HepG2 (cell line): Measurements from ENCODE around the gene MROH2A. TPM values are rescaled to one million over a fixed set of nuclear protein-coding genes. Genes with fewer than 3 reads are reported as not detected.

Experiments used
- CEBPG ChIP-seq: IDR thresholded peaks from 2 replicates; pipeline ENCODE4 v1.6.1; 2016
- GFI1 ChIP-seq: sonication (generic); formaldehyde crosslinking; IDR thresholded peaks from 2 replicates; pipeline ENCODE4 v1.5.0; 2020; ENCODE audit warnings: missing genetic modification reagents, mild to moderate bottlenecking, borderline replicate concordance
- GTF3A ChIP-seq: sonication (generic); formaldehyde crosslinking; conservative IDR thresholded peaks from 2 replicates; pipeline ENCODE4 v1.4.0; 2020; ENCODE audit warnings: mild to moderate bottlenecking, missing genetic modification reagents
- HCFC1 ChIP-seq: fragments of 150-350 bp; IDR thresholded peaks from 2 replicates; pipeline ENCODE4 v1.6.1; 2014; ENCODE audit warnings: low read depth, low read length
- HOXA9 ChIP-seq: sonication (generic); formaldehyde crosslinking; IDR thresholded peaks from 2 replicates; pipeline ENCODE4 v1.8.1; 2022; ENCODE audit warnings: missing genetic modification reagents, mild to moderate bottlenecking, moderate library complexity, borderline replicate concordance
- ISL2 ChIP-seq: sonication (generic); formaldehyde crosslinking; IDR thresholded peaks from 2 replicates; pipeline ENCODE4 v1.5.0; 2020; ENCODE audit warnings: missing genetic modification reagents
- KAT2B ChIP-seq: fragments of 150-350 bp; IDR thresholded peaks from 2 replicates; pipeline ENCODE4 v1.6.1; 2014; ENCODE audit warnings: low read depth, low read length, borderline replicate concordance
- KAT8 ChIP-seq: IDR thresholded peaks from 2 replicates; pipeline ENCODE4 v1.6.1; 2016; ENCODE audit warnings: missing genetic modification reagents, missing compliant biosample characterization
- KDM2A ChIP-seq: sonication (generic); formaldehyde crosslinking; IDR thresholded peaks from 2 replicates; pipeline ENCODE4 v1.4.0; 2020; ENCODE audit warnings: low read depth, missing genetic modification reagents, borderline replicate concordance
- KLF12 ChIP-seq: sonication (generic); formaldehyde crosslinking; IDR thresholded peaks from 2 replicates; pipeline ENCODE4 v1.4.0; 2020; ENCODE audit warnings: missing genetic modification reagents, borderline replicate concordance
- KLF9 ChIP-seq: IDR thresholded peaks from 2 replicates; pipeline ENCODE4 v1.6.1; 2016; ENCODE audit warnings: low read depth
- MIER3 ChIP-seq: IDR thresholded peaks from 2 replicates; pipeline ENCODE4 v1.6.1; 2016; ENCODE audit warnings: missing compliant biosample characterization, borderline replicate concordance
- MTA1 ChIP-seq: sonication (generic); formaldehyde crosslinking; IDR thresholded peaks from 2 replicates; pipeline ENCODE4 v1.4.0; 2020; ENCODE audit warnings: missing genetic modification reagents, mild to moderate bottlenecking, borderline replicate concordance
- MYPOP ChIP-seq: sonication (generic); formaldehyde crosslinking; IDR thresholded peaks from 2 replicates; pipeline ENCODE4 v1.8.1; 2023; ENCODE audit warnings: mild to moderate bottlenecking, moderate library complexity, missing genetic modification reagents
- ONECUT2 ChIP-seq: sonication (generic); formaldehyde crosslinking; IDR thresholded peaks from 2 replicates; pipeline ENCODE4 v1.4.0; 2020; ENCODE audit warnings: missing genetic modification reagents
- PTBP1 ChIP-seq: fragments of 200-400 bp; formaldehyde crosslinking; IDR thresholded peaks from 2 replicates; pipeline ENCODE4 v1.6.1; 2018; ENCODE audit warnings: low read length, low read depth; ENCODE audit not compliant: poor library complexity, severe bottlenecking
- RNF2 ChIP-seq: fragments of 450-650 bp; conservative IDR thresholded peaks from 2 replicates; pipeline ENCODE4 v1.6.1; 2016; ENCODE audit warnings: low read depth
- SNRNP70 ChIP-seq: fragments of 200-400 bp; formaldehyde crosslinking; IDR thresholded peaks from 2 replicates; pipeline ENCODE4 v1.6.1; 2017; ENCODE audit warnings: mild to moderate bottlenecking, low read depth, low read length, moderate library complexity
- SP1 ChIP-seq, 2 experiments: fragments of 450-650 bp in 1 of 2; sonication (generic) in 1 of 2; formaldehyde crosslinking in 1 of 2; IDR thresholded peaks; 2 replicates each; pipeline versions ENCODE4 v1.4.0 to v1.6.1; 2016 to 2020; ENCODE audit warnings: missing genetic modification reagents in 1 of 2
- SUZ12 ChIP-seq: fragments of 150-350 bp; IDR thresholded peaks from 2 replicates; pipeline ENCODE4 v1.6.1; 2014; ENCODE audit warnings: low read depth, low read length
- U2AF1 ChIP-seq: fragments of 200-400 bp; formaldehyde crosslinking; optimal IDR thresholded peaks from 2 replicates; pipeline ENCODE3; 2017; ENCODE audit warnings: mild to moderate bottlenecking, low read depth, low read length
- ZBTB14 ChIP-seq: sonication (generic); formaldehyde crosslinking; IDR thresholded peaks from 2 replicates; pipeline ENCODE4 v1.4.0; 2020; ENCODE audit warnings: missing genetic modification reagents
- ZNF572 ChIP-seq: sonication (generic); formaldehyde crosslinking; IDR thresholded peaks from 2 replicates; pipeline ENCODE4 v1.5.1; 2020; ENCODE audit warnings: mild to moderate bottlenecking, missing genetic modification reagents
- ZNF704 ChIP-seq: sonication (generic); formaldehyde crosslinking; IDR thresholded peaks from 2 replicates; pipeline ENCODE4 v1.8.1; 2023; ENCODE audit warnings: mild to moderate bottlenecking, inconsistent platforms, moderate library complexity, missing genetic modification reagents, borderline replicate concordance
- ZNF777 ChIP-seq: sonication (generic); formaldehyde crosslinking; IDR thresholded peaks from 2 replicates; pipeline ENCODE4 v1.4.0; 2020; ENCODE audit warnings: missing genetic modification reagents
- ZNF850 ChIP-seq: sonication (generic); formaldehyde crosslinking; conservative IDR thresholded peaks from 2 replicates; pipeline ENCODE4 v1.9.0; 2021; ENCODE audit warnings: mild to moderate bottlenecking, missing genetic modification reagents
- ZSCAN25 ChIP-seq: sonication (generic); formaldehyde crosslinking; IDR thresholded peaks from 2 replicates; pipeline ENCODE4 v1.8.0; 2022; ENCODE audit warnings: mild to moderate bottlenecking, missing genetic modification reagents
- polyA plus RNA-seq, 8 experiments: library from polyadenylated mRNA; depleted of rRNA in 3 of 8; stranded (reverse) in 7 of 8; unstranded in 1 of 8; fragments of >200 nt; fragmentation: Illumina TruSeq in 4 of 8; extraction: Trizol in 4 of 8; gene quantifications; 2 replicates each; pipeline versions ENCODE4 v1.2.1 to v1.2.3, GENCODE V29; 2011 to 2016; ENCODE audit warnings: low read depth in 4 of 8, missing spikeins in 1 of 8, mixed read lengths in 1 of 8; ENCODE audit not compliant: insufficient read depth in 1 of 8
- total RNA-seq, 5 experiments: library from RNA; depleted of rRNA; stranded (reverse); fragments of >200 nt; fragmentation: Illumina TruSeq; extraction: Trizol; gene quantifications; 2 replicates each; pipeline ENCODE4 v1.2.3, GENCODE V29; 2016; ENCODE audit warnings: low read depth in 1 of 5
- TF ChIP-seq, protein P1 (sequence below): sonication (generic); formaldehyde crosslinking; IDR thresholded peaks from 2 replicates; pipeline ENCODE4 v1.8.1; 2022; ENCODE audit warnings: mild to moderate bottlenecking, missing genetic modification reagents

The MROH2A gene
- total and polyA plus RNA-seq, 2 of the 13 experiments (the other 11 are each of a cell fraction or from before 2014, with no cell fraction given) = 0.03 to 0.04 TPM

GRCh38 chr2:233854241-233854981 lies 76.3 kb downstream of the MROH2A start, which contains the start of gene HJURP (continued):
- peak; percentile 93 for TF ChIP-seq MYPOP (CRISPR knock-in tag)
- TF ChIP-seq MTA1 (CRISPR knock-in tag) = no peak
- TF ChIP-seq PTBP1 = no peak
- TF ChIP-seq KAT2B = no peak
- TF ChIP-seq KLF9 (CRISPR knock-in tag) = no peak
- TF ChIP-seq U2AF1 = peak; percentile 75
- no peak for TF ChIP-seq MIER3 (CRISPR knock-in tag)
- no peak for TF ChIP-seq CEBPG
- TF ChIP-seq HOXA9 (CRISPR knock-in tag) = peak; percentile 96
- TF ChIP-seq RNF2 = peak; percentile 71; the same call in 1 of the 2 replicates
- TF ChIP-seq ZBTB14 (CRISPR knock-in tag) = peak; percentile 23; the same call in 1 of the 2 replicates
- peak; percentile 63; the same call in 1 of the 2 replicates for TF ChIP-seq ZNF704 (CRISPR knock-in tag)
- TF ChIP-seq HCFC1 = no peak
- peak; percentile 88 for TF ChIP-seq KAT8 (CRISPR knock-in tag)
- no peak; the same call in 1 of the 2 replicates for TF ChIP-seq ISL2
- no peak; the same call in 1 of the 2 replicates for TF ChIP-seq ZNF777 (CRISPR knock-in tag)
- no peak for TF ChIP-seq KLF12 (CRISPR knock-in tag)
- no peak for TF ChIP-seq SUZ12
- peak; percentile 12; the same call in 1 of the 2 replicates for TF ChIP-seq GFI1 (CRISPR knock-in tag)
- no peak for TF ChIP-seq GTF3A (CRISPR knock-in tag)
- TF ChIP-seq, protein P1, sequence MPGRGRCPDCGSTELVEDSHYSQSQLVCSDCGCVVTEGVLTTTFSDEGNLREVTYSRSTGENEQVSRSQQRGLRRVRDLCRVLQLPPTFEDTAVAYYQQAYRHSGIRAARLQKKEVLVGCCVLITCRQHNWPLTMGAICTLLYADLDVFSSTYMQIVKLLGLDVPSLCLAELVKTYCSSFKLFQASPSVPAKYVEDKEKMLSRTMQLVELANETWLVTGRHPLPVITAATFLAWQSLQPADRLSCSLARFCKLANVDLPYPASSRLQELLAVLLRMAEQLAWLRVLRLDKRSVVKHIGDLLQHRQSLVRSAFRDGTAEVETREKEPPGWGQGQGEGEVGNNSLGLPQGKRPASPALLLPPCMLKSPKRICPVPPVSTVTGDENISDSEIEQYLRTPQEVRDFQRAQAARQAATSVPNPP (CRISPR knock-in tag) = peak; percentile 92
- no peak for TF ChIP-seq SP1 (IDR thresholded peaks at IDR 0.05)
- TF ChIP-seq SP1 (CRISPR knock-in tag; IDR thresholded peaks at IDR 0.05) = peak; percentile 92
- no peak for TF ChIP-seq ZNF850
- peak; percentile 84 for TF ChIP-seq KDM2A (CRISPR knock-in tag)
- TF ChIP-seq SNRNP70 = no peak
- peak; percentile 77 for TF ChIP-seq ZSCAN25 (CRISPR knock-in tag)
- TF ChIP-seq ONECUT2 (CRISPR knock-in tag) = no peak
- 0 out of 2 replicates have a peak, but pooled peaks have one; percentile 17 for TF ChIP-seq ZNF572
